Memory B cell (primary cell): ENCODE results near the gene UNKL.
A peak's percentile ranks its signal among the peaks of the same experiment; 100 is the strongest.

Experiments
- ATAC-seq: fragments of 150-1000 bp; cut with Tn5 transposase; 2 replicates; pipeline ENCODE4 v1.10.0; 2021; ENCODE audit warnings: low read depth, mild to moderate bottlenecking, moderate library complexity
- DNase-seq, 2 donors: peaks; one replicate each; pipeline ENCODE4 v3.0.0; 2022; ENCODE audit warnings: low spot score in 2 of 2
- H3K27ac Mint-ChIP-seq: one replicate; pipeline ENCODE4 v1.8.0; 2022; ENCODE audit warnings: mild to moderate bottlenecking, moderate library complexity, mixed read lengths
- H3K27me3 Mint-ChIP-seq: one replicate; pipeline ENCODE4 v1.8.0; 2022; ENCODE audit warnings: mixed read lengths
- H3K36me3 Mint-ChIP-seq: one replicate; pipeline ENCODE4 v1.8.0; 2022; ENCODE audit warnings: mild to moderate bottlenecking, mixed read lengths
- H3K4me1 Mint-ChIP-seq: one replicate; pipeline ENCODE4 v1.8.0; 2022; ENCODE audit warnings: mixed read lengths
- H3K4me3 Mint-ChIP-seq: one replicate; pipeline ENCODE4 v1.8.0; 2022; ENCODE audit warnings: mild to moderate bottlenecking, moderate library complexity, mixed read lengths
- H3K9me3 Mint-ChIP-seq: one replicate; pipeline ENCODE4 v1.8.0; 2022; ENCODE audit warnings: mixed read lengths

Gene UNKL

DNA sequence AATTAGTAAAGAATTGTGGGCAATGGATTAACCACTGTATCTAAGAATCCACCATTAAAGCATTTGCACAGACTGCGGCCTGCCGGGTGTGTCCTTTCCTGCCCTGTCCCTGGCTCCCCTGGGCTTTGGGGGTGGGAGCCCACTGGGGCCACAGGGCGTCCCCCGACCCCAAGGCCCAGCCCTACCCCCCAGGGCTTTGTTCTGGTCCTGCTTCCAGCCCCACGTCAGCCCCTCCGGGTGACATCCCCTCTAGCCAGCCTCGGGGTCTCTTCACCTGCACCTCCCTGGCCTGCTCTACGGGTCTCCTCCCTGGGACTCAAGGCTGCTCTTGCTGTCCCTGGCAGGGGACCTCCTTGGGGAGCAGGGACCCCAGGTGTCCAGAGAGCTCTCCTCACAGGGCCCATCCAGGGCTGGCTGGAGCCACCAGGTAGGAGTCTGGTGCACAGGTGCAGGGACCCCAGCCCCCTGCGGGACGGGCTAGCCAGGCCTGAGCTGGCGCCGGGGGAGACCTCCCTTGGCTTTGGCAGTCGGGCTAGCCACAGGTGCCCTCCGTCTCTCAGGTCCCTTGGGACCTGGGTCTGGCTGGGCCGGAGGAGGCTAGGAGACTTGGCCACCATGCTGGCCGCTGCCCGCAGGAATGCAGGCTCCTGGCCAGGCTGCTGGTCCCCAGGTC, 87.4 kb downstream of the UNKL start:
- peaks cover 7% of the 10 kb centered on the region for H3K4me1 Mint-ChIP-seq
- H3K27ac Mint-ChIP-seq: peak overlapping the region; percentile 99
- no peaks in the 10 kb centered on the region for H3K27me3 Mint-ChIP-seq
- H3K4me3 Mint-ChIP-seq: peak overlapping the region; percentile 54
- H3K36me3 Mint-ChIP-seq: peaks cover 11% of the 10 kb centered on the region
- ATAC-seq: peak; percentile 3
- no peak for DNase-seq
- no peaks in the 10 kb centered on the region for H3K9me3 Mint-ChIP-seq

DNA sequence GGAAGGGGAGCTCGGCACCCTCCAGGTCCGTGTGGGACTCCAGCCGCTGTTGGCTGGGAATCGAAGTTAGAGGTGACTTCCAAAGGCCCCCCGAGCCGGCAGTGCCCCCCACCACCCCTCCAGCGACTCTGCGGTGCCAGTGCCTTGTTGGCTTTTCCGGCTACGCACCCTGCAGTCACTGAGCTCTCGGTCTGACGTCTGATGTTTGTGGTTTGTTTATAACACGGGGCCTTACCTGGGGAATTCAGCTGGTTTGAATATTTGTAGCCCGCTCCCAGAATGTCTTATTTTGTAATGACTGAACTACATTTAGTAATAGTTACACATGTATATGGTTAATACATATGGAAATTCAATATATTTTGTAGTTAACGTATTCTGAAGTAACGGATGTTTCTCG, 88.1 kb downstream of the UNKL start:
- peaks cover 11% of the 10 kb centered on the region for H3K36me3 Mint-ChIP-seq
- H3K27me3 Mint-ChIP-seq: no peaks in the 10 kb centered on the region
- no peaks in the 10 kb centered on the region for H3K9me3 Mint-ChIP-seq
- H3K27ac Mint-ChIP-seq: peak overlapping the region; percentile 99
- H3K4me3 Mint-ChIP-seq: peak overlapping the region; percentile 54
- ATAC-seq (peak; percentile 82), DNase-seq (peak in 1 of 2 donors; percentile 59)
- H3K4me1 Mint-ChIP-seq: peaks cover 7% of the 10 kb centered on the region

DNA sequence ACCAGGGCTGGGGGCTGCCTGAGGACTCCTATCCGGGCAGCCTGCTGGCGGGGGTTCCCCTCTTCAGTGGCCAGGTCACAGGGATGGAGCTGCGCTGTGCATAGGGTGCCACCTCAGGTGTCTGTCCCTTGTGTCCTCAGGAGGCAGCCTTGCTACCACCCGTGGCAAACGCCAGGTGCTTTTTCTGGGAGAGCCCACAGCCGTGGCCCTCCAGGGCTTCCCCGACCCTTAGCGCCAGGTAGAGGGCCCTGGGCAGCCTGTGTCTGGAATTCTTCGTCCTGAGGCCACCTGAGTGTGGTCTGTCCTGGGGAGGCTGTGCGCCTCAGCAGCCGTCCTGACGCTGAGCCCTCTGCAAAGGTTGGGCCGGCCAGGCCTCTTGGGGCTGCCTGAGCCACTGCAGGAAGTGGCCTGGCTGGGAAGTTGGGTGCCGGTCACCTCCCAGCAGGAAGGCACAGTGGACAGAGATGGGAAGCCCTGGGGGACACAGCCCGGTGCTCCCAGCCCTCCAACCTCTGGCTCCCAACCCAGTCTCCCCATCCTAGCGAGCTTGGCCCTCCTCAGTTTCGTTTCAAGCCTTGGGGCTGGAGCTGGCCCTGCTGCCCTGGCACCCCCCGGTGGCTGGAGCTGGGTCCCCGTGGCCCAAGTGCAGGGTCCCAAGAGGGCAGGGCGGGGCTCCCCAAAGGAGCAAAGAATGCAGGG, 88.7 kb downstream of the UNKL start:
- Mint-ChIP-seq H3K27ac (peak overlapping the region; percentile 99), H3K9me3 (no peaks in the 10 kb centered on the region), H3K4me1 (peaks cover 7% of the 10 kb centered on the region), H3K4me3 (peak overlapping the region; percentile 37), H3K27me3 (no peaks in the 10 kb centered on the region), H3K36me3 (peaks cover 11% of the 10 kb centered on the region)
- peak; percentile 20 for ATAC-seq
- DNase-seq: no peak

GRCh38 chr16:1325261-1325660, 89.2 kb downstream of the UNKL start:
- H3K4me3 Mint-ChIP-seq: peak overlapping the region; percentile 5
- no peaks in the 10 kb centered on the region for H3K9me3 Mint-ChIP-seq
- ATAC-seq: no peak
- peak overlapping the region; percentile 99 for H3K27ac Mint-ChIP-seq
- peaks cover 7% of the 10 kb centered on the region for H3K4me1 Mint-ChIP-seq
- peaks cover 11% of the 10 kb centered on the region for H3K36me3 Mint-ChIP-seq
- no peak for DNase-seq
- no peaks in the 10 kb centered on the region for H3K27me3 Mint-ChIP-seq

- Mint-ChIP-seq H3K27ac (peak overlapping the region; percentile 45), H3K36me3 (peaks cover 12% of the 10 kb centered on the region), H3K9me3 (no peaks in the 10 kb centered on the region), H3K4me1 (peaks cover 7% of the 10 kb centered on the region), H3K27me3 (no peaks in the 10 kb centered on the region), H3K4me3 (no peak overlapping the region)
- DNase-seq: no peak
- ATAC-seq: no peak
Observed at GRCh38 chr16:1324286-1324826, 90.1 kb downstream of the UNKL start.

GRCh38 chr16:1323296-1324239, 90.9 kb downstream of the UNKL start:
- Mint-ChIP-seq H3K4me3 (no peak overlapping the region), H3K36me3 (peaks cover 13% of the 10 kb centered on the region), H3K4me1 (peaks cover 7% of the 10 kb centered on the region), H3K27ac (peak overlapping the region; percentile 45), H3K27me3 (no peaks in the 10 kb centered on the region), H3K9me3 (no peaks in the 10 kb centered on the region)
- no peak for DNase-seq
- ATAC-seq: no peak

DNA sequence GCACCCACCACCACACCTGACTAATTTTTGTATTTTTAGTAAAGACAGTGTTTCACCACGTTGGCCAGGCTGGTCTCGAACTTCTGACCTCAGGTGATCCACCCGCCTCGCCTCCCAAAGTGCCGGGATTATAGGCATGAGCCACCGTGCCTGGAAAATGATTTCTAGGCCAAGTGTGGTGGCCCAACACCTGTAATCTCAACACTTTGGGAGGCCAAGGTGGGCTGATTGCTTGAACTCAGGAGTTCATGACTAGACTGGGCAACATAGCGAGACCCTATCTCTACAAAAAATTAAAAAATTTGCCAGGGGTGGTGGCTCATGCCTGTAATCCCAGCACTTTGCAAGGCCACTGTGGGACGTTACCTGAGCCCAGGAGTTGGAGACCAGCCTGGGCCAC, 92.1 kb downstream of the UNKL start:
- Mint-ChIP-seq H3K27ac (no peak overlapping the region), H3K36me3 (peaks cover 20% of the 10 kb centered on the region), H3K4me1 (peaks cover 7% of the 10 kb centered on the region), H3K27me3 (no peaks in the 10 kb centered on the region), H3K9me3 (no peaks in the 10 kb centered on the region), H3K4me3 (no peak overlapping the region)
- DNase-seq (no peak), ATAC-seq (no peak)

DNA sequence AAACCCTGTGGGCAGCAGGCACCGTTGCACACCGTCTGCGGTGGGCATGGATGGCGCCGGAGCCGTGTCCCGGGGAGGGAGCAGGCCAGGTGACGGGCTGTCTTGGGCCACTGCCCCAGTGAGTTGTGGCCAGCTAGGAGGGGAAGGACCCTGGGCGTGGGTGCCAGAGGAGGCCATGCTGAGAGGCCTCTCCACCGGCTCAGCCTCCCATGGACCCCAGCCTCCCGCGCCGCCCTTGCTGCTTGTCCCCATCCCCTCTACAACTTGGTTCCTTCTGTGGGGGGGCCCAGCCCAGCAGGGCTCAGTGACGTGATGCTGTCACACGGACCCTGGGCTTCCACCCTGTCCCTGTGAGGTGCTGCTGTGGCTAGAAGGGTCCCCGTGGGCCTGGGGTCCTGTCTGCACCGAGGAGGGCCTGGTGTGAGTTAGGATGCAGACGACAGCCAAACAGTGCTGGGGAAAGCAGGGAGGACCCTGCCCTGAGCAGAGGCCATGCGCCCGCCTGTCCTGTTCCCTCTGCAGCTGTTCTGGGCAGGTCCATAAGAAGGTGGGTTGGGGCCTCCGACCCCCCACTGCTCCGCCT, 93.8 kb downstream of the UNKL start:
- peaks cover 2% of the 10 kb centered on the region for H3K4me1 Mint-ChIP-seq
- H3K27me3 Mint-ChIP-seq: no peaks in the 10 kb centered on the region
- no peak for ATAC-seq
- peaks cover 25% of the 10 kb centered on the region for H3K36me3 Mint-ChIP-seq
- no peak for DNase-seq
- no peak overlapping the region for H3K4me3 Mint-ChIP-seq
- peak overlapping the region; percentile 45 for H3K27ac Mint-ChIP-seq
- no peaks in the 10 kb centered on the region for H3K9me3 Mint-ChIP-seq

GRCh38 chr16:1320097-1320496, 94.4 kb downstream of the UNKL start:
- ATAC-seq: no peak
- no peaks in the 10 kb centered on the region for H3K4me1 Mint-ChIP-seq
- peaks cover 25% of the 10 kb centered on the region for H3K36me3 Mint-ChIP-seq
- no peak for DNase-seq
- no peaks in the 10 kb centered on the region for H3K9me3 Mint-ChIP-seq
- no peak overlapping the region for H3K27ac Mint-ChIP-seq
- no peak overlapping the region for H3K4me3 Mint-ChIP-seq
- H3K27me3 Mint-ChIP-seq: no peaks in the 10 kb centered on the region

- Mint-ChIP-seq H3K27me3 (no peaks in the 10 kb centered on the region), H3K9me3 (no peaks in the 10 kb centered on the region), H3K36me3 (peaks cover 22% of the 10 kb centered on the region), H3K4me3 (no peak overlapping the region), H3K4me1 (peaks cover 2% of the 10 kb centered on the region), H3K27ac (peak overlapping the region; percentile 45)
- ATAC-seq (no peak), DNase-seq (no peak)
Observed at GRCh38 chr16:1319041-1319440, 95.5 kb downstream of the UNKL start.

DNA sequence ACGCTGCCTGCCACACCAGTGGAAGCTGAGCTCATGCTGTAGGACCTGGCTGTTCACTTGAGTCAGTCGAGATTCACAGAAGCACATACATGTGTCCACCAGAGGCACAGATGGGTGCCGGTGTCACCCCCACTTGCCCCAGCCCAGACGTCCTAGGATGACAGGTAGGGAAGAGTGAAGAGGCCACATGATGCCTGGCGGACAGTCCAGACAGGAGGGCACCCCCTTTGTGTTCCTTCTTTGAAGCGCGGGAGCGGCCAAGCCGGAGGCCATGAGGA, 96.3 kb downstream of the UNKL start:
- peak overlapping the region; percentile 90 for H3K27ac Mint-ChIP-seq

GRCh38 chr16:1317479-1318267, 96.8 kb downstream of the UNKL start:
- no peak overlapping the region for H3K4me3 Mint-ChIP-seq
- H3K27ac Mint-ChIP-seq: peak overlapping the region; percentile 90
- H3K4me1 Mint-ChIP-seq: peaks cover 7% of the 10 kb centered on the region
- H3K36me3 Mint-ChIP-seq: peaks cover 17% of the 10 kb centered on the region
- H3K9me3 Mint-ChIP-seq: no peaks in the 10 kb centered on the region
- DNase-seq (no peak), ATAC-seq (no peak)
- no peaks in the 10 kb centered on the region for H3K27me3 Mint-ChIP-seq

More for the DNA sequence above, 96.3 kb downstream of the UNKL start:
- ATAC-seq: no peak
- DNase-seq: no peak
- H3K4me1 Mint-ChIP-seq: peaks cover 2% of the 10 kb centered on the region
- no peaks in the 10 kb centered on the region for H3K27me3 Mint-ChIP-seq
- no peak overlapping the region for H3K4me3 Mint-ChIP-seq
- H3K36me3 Mint-ChIP-seq: peaks cover 16% of the 10 kb centered on the region
- no peaks in the 10 kb centered on the region for H3K9me3 Mint-ChIP-seq

DNA sequence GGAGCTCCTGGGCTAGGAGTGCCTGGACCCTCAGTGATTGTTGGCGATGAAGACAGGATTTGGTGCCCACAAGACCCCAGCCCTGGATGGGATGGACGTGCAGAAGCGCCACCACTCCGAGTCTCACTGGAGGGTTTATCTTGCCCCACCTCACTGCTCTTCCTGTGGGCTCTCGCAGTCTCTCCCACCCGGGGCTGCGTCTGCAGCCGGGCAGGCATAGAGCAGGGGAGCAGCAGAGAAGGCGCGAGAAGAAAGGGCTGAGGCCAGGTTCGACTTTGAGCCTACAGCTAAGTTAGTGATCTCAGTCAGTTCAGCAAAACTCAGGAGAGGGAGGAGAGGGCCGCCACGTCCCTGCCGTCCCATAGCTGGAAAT, 98.5 kb downstream of the UNKL start:
- Mint-ChIP-seq H3K9me3 (no peaks in the 10 kb centered on the region), H3K27me3 (no peaks in the 10 kb centered on the region), H3K4me1 (peaks cover 10% of the 10 kb centered on the region), H3K27ac (no peak overlapping the region), H3K36me3 (peaks cover 18% of the 10 kb centered on the region), H3K4me3 (no peak overlapping the region)
- no peak for ATAC-seq
- DNase-seq: no peak
